ENCODE results near the gene HTT-AS.

The HTT-AS gene

GRCh38 chr4:3029464-3029863 lies 44.9 kb downstream of the HTT-AS start:
- DNase-seq (ENCODE audit: low read depth) = no peak

- DNase-seq (ENCODE audit: low read depth) = no peak
Measured at GRCh38 chr4:3026540-3026939, 47.8 kb downstream of the HTT-AS start.

- DNase-seq (ENCODE audit: low read depth) = no peak
Measured at GRCh38 chr4:3025881-3026280, 48.5 kb downstream of the HTT-AS start.

GRCh38 chr4:3022651-3023050 lies 51.7 kb downstream of the HTT-AS start:
- no peak for DNase-seq (ENCODE audit: low read depth)

- no peak for DNase-seq (ENCODE audit: low read depth)
Measured at GRCh38 chr4:3022112-3022511, 52.2 kb downstream of the HTT-AS start.

- no peak for DNase-seq (ENCODE audit: low read depth)
Measured at GRCh38 chr4:3021627-3022026, 52.7 kb downstream of the HTT-AS start.

GRCh38 chr4:3021127-3021526 lies 53.2 kb downstream of the HTT-AS start:
- no peak for DNase-seq (ENCODE audit: low read depth)

- no peak for DNase-seq (ENCODE audit: low read depth)
Measured at GRCh38 chr4:3019145-3019846, 55.0 kb downstream of the HTT-AS start.

GRCh38 chr4:3017504-3017903 lies 56.8 kb downstream of the HTT-AS start:
- DNase-seq (ENCODE audit: low read depth) = no peak

GRCh38 chr4:3016961-3017360 lies 57.4 kb downstream of the HTT-AS start:
- DNase-seq (ENCODE audit: low read depth) = no peak

GRCh38 chr4:3013839-3014350 lies 60.4 kb downstream of the HTT-AS start:
- no peak for DNase-seq (ENCODE audit: low read depth)
